ENCODE results near the gene FHIP1A. TPM values are rescaled to one million over a fixed set of nuclear protein-coding genes. Genes with fewer than 3 reads are reported as not detected.

The FHIP1A gene
- total and polyA plus RNA-seq, 2 of the 8 experiments (the other 6 are each of a cell fraction or from before 2014, with no cell fraction given) = 17.9 to 75.2 TPM

DNA sequence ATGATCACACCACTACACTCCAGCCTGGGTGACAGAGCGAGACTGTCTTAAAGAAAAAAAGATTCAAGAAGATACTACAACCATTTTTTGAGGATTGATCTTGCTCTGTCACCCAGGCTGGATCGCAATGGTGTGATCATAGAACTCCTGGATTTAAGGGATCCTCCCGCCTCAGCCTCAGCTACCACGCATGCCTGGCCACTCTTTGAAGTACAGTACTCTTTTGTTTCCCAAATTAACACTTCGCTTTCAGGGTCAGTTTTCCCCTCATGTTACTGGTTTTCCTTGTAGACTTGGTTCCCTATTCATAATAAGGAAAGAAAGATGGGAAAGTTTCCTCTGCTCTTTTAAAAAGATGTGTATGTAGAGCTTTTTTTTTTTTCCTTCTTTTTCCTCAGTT lies 34.3 kb downstream of the FHIP1A start:
- Histone ChIP-seq H2AFZ (ENCODE audit: low read length) (no peak overlapping the region), H3K4ac (replicated peaks; ENCODE audit: insufficient read length, low read depth, low read length) (no peak overlapping the region), H2AK5ac (ENCODE audit: low read depth, low read length) (no peak overlapping the region), H4K91ac (replicated peaks; ENCODE audit: insufficient read length, low read length) (no peak overlapping the region), H2BK5ac (ENCODE audit: low read depth, low read length) (no peak overlapping the region), H3K27ac (ENCODE audit: low read depth, low read length) (no peak overlapping the region), H3K56ac (replicated peaks; ENCODE audit: insufficient read length, low read depth, low read length) (no peak overlapping the region), H2BK20ac (ENCODE audit: low read length) (no peak overlapping the region), H2BK15ac (ENCODE audit: low read length) (no peak overlapping the region), H2BK120ac (replicated peaks; ENCODE audit: low read depth, low read length) (no peak overlapping the region), H3K4me2 (ENCODE audit: insufficient read depth in 1 of 2, low read depth in 2 of 2, low read length in 2 of 2) (peak overlapping the region; percentile 36 to 38; a peak in 3 of 4 replicates), H3K18ac (ENCODE audit: extremely low read depth, low read length) (no peak overlapping the region), H3K79me1 (ENCODE audit: low read depth, low read length) (0 out of 2 replicates have a peak, but pooled peaks cover 3% of the 10 kb centered on the region), H3K9me3 (ENCODE audit: insufficient read depth in 2 of 2, low read depth in 1 of 2, low read length in 1 of 2) (no peaks in the 10 kb centered on the region), H3K4me3 (ENCODE audit: extremely low read depth in 1 of 4, insufficient read depth in 2 of 4, low read depth in 3 of 4, low read length in 4 of 4) (0 out of 8 replicates have a peak overlapping the region, but pooled peaks of 1 of the 4 experiments have one; percentile 2), H4K5ac (ENCODE audit: insufficient read length, low read depth, low read length) (no peak overlapping the region), H4K20me1 (replicated peaks in 1 of 2; ENCODE audit: control insufficient read depth in 1 of 2, insufficient read depth in 2 of 2, low read length in 2 of 2) (no peaks in the 10 kb centered on the region), H3K27me3 (replicated peaks in 1 of 4; ENCODE audit: control insufficient read depth in 3 of 4, extremely low read depth in 1 of 4, insufficient read depth in 3 of 4, low read length in 3 of 4) (no peaks in the 10 kb centered on the region), H3K14ac (ENCODE audit: insufficient read length) (no peak overlapping the region), H3K23me2 (ENCODE audit: low read depth, low read length) (no peaks in the 10 kb centered on the region; the same call in 1 of the 2 replicates), H4K8ac (ENCODE audit: extremely low read depth, insufficient read depth, low read length) (no peak overlapping the region), H3K4me1 (replicated peaks in 1 of 4; ENCODE audit: control insufficient read depth in 3 of 4, insufficient read depth in 4 of 4, low read length in 3 of 4) (peaks cover 3 to 10% (median 8%) of the 10 kb centered on the region in 4 experiments; a peak in 6 of 7 replicates), H3K9ac (replicated peaks in 1 of 4; ENCODE audit: extremely low read depth in 1 of 4, low read depth in 3 of 4, low read length in 3 of 4) (no peak overlapping the region), H3K79me2 (ENCODE audit: control insufficient read depth in 1 of 2, insufficient read depth in 2 of 2, low read length in 2 of 2) (peaks cover 4 to 85% of the 10 kb centered on the region in 2 experiments; a peak in 3 of 4 replicates), H2BK12ac (ENCODE audit: low read depth, low read length) (no peak overlapping the region), H3K23ac (ENCODE audit: insufficient read length) (no peak overlapping the region), H3K36me3 (ENCODE audit: control insufficient read depth in 2 of 4, insufficient read depth in 4 of 4, low read length in 3 of 4) (no peaks in the 10 kb centered on the region)
- ChIA-PET POLR2A (ENCODE audit: partially characterized antibody) (interaction anchor here (0.6 to 2.7 kb wide), 6 partner anchors 8 to 63 kb away, joined by 3 to 15 read pairs (median 3); partner anchors contain the start of gene FHIP1A), CTCF (ENCODE audit: partially characterized antibody) (interaction anchor here (0.6 to 1.4 kb wide), 7 partner anchors 13 to 840 kb away, joined by 3 to 6 read pairs (median 3); no protein-coding TSS in a partner anchor)
- no peak for DNase-seq (ENCODE audit: low read depth in 1 of 2, low spot score in 2 of 2)
- WGBS, 2 experiments (ENCODE audit: extremely low coverage in 1 of 2, insufficient coverage in 1 of 2, insufficient read length in 1 of 2, insufficient replicate concordance in 2 of 2, low coverage in 1 of 2, low lambda C conversion rate in 2 of 2, missing lambda C conversion rate in 1 of 2) = 41% methylated on average over 5 of the region's 5 CpGs; no CpG with 5 or more reads in 1 of the 2 experiments
- FAIRE-seq = no peak
- TF ChIP-seq RAD21 (IDR thresholded peaks at IDR 0.05 in 1 of 2, conservative IDR thresholded peaks at IDR 0.05 in 1 of 2; ENCODE audit: low read depth in 2 of 2, low read length in 2 of 2) = no peak

All from H1 (cell line).